Neural progenitor cell (in vitro differentiated cells): ENCODE data around the gene BCHE. TPM values are rescaled to one million over a fixed set of nuclear protein-coding genes. Genes with fewer than 3 reads are reported as not detected.

Experiments used
- DNase-seq: peaks from one replicate; pipeline ENCODE4 v3.0.0-alpha.2; 2016; ENCODE audit warnings: low spot score
- H2AFZ ChIP-seq: fragments of 200-600 bp; sonication (generic); replicated peaks from 2 replicates; pipeline ENCODE4 v1.6.1; 2016; ENCODE audit warnings: antibody characterized with exemption
- H3F3A ChIP-seq: fragments of 200-600 bp; sonication (generic); 2 replicates; pipeline ENCODE4 v1.6.1; 2016; ENCODE audit warnings: antibody characterized with exemption, low read depth
- H3K27ac ChIP-seq: fragments of 200-600 bp; sonication (generic); 2 replicates; pipeline ENCODE4 v1.5.1; 2016; ENCODE audit warnings: mild to moderate bottlenecking
- H3K27me3 ChIP-seq: fragments of 200-600 bp; sonication (generic); 2 replicates; pipeline ENCODE4 v1.6.1; 2016; ENCODE audit warnings: mild to moderate bottlenecking, moderate library complexity
- H3K36me3 ChIP-seq: fragments of 200-600 bp; sonication (generic); 2 replicates; pipeline ENCODE4 v1.5.1; 2016
- H3K4me1 ChIP-seq: fragments of 200-600 bp; sonication (generic); 2 replicates; pipeline ENCODE4 v1.6.1; 2016; ENCODE audit warnings: mixed run types
- H3K4me2 ChIP-seq: fragments of 200-600 bp; sonication (generic); 2 replicates; pipeline ENCODE4 v1.6.1; 2016
- H3K4me3 ChIP-seq: fragments of 200-600 bp; sonication (generic); 2 replicates; pipeline ENCODE4 v1.5.1; 2016
- H3K79me2 ChIP-seq: fragments of 200-600 bp; sonication (generic); 2 replicates; pipeline ENCODE4 v1.6.1; 2016; ENCODE audit warnings: low read depth
- H3K9ac ChIP-seq: fragments of 200-600 bp; sonication (generic); 2 replicates; pipeline ENCODE4 v1.6.1; 2016
- H3K9me3 ChIP-seq: fragments of 200-600 bp; sonication (generic); 2 replicates; pipeline ENCODE4 v1.5.1; 2016; ENCODE audit warnings: low read depth
- H4K20me1 ChIP-seq: fragments of 200-600 bp; sonication (generic); 2 replicates; pipeline ENCODE4 v1.6.1; 2016; ENCODE audit warnings: low read depth
- H3K27ac Mint-ChIP-seq: 3 replicates; pipeline ENCODE4 v1.8.0; 2021; ENCODE audit warnings: mixed read lengths
- H3K27me3 Mint-ChIP-seq: 2 replicates; pipeline ENCODE4 v1.8.0; 2022; ENCODE audit warnings: low read depth, mild to moderate bottlenecking, inconsistent platforms, moderate library complexity, mixed read lengths; ENCODE audit not compliant: insufficient read depth
- H3K36me3 Mint-ChIP-seq: 3 replicates; pipeline ENCODE4 v1.8.0; 2021; ENCODE audit warnings: mixed read lengths
- H3K4me1 Mint-ChIP-seq: 3 replicates; pipeline ENCODE4 v1.8.0; 2021; ENCODE audit warnings: mixed read lengths
- H3K4me3 Mint-ChIP-seq: 3 replicates; pipeline ENCODE4 v1.8.0; 2021; ENCODE audit warnings: mild to moderate bottlenecking, moderate library complexity, mixed read lengths
- H3K9me3 Mint-ChIP-seq: 3 replicates; pipeline ENCODE4 v1.8.0; 2020; ENCODE audit warnings: mixed read lengths
- CTCF ChIP-seq: fragments of 200-600 bp; sonication (generic); IDR thresholded peaks from 2 replicates; pipeline ENCODE4 v1.5.1; 2017; ENCODE audit warnings: antibody characterized with exemption, mild to moderate bottlenecking
- EZH2 ChIP-seq: fragments of 200-600 bp; sonication (generic); IDR thresholded peaks from 2 replicates; pipeline ENCODE4 v1.6.1; 2017; ENCODE audit warnings: antibody characterized with exemption, mild to moderate bottlenecking, moderate library complexity
- EZH2phosphoT487 ChIP-seq: fragments of 200-600 bp; sonication (generic); IDR thresholded peaks from 2 replicates; pipeline ENCODE4 v1.6.1; 2017; ENCODE audit warnings: antibody characterized with exemption
- total RNA-seq: library from RNA; depleted of rRNA; stranded (reverse); fragments of >200 nt; gene quantifications from 2 replicates; pipeline ENCODE4 v1.2.3, GENCODE V29; 2015; ENCODE audit warnings: low replicate concordance

The BCHE gene
- total RNA-seq, 1 donor from 2014 or later = 15.2 TPM

GRCh38 chr3:165805946-165806561, 31.2 kb downstream of the BCHE start:
- Histone ChIP-seq H3K4me3 (no peak overlapping the region), H3K9me3 (no peaks in the 10 kb centered on the region), H4K20me1 (no peaks in the 10 kb centered on the region), H3K79me2 (no peaks in the 10 kb centered on the region), H3K4me2 (no peak overlapping the region), H3K9ac (no peak overlapping the region), H2AFZ (no peak overlapping the region), H3K27me3 (no peaks in the 10 kb centered on the region), H3K27ac (no peak overlapping the region), H3F3A (no peaks in the 10 kb centered on the region), H3K4me1 (no peaks in the 10 kb centered on the region), H3K36me3 (no peaks in the 10 kb centered on the region)
- H3K27me3 Mint-ChIP-seq = no peaks in the 10 kb centered on the region
- H3K9me3 Mint-ChIP-seq = no peaks in the 10 kb centered on the region
- H3K4me1 Mint-ChIP-seq = no peaks in the 10 kb centered on the region
- no peak overlapping the region for H3K4me3 Mint-ChIP-seq
- no peak for DNase-seq
- TF ChIP-seq EZH2 = no peak
- TF ChIP-seq EZH2phosphoT487 = no peak
- TF ChIP-seq CTCF = no peak
- no peak overlapping the region for H3K27ac Mint-ChIP-seq
- no peaks in the 10 kb centered on the region for H3K36me3 Mint-ChIP-seq

- H3K36me3 ChIP-seq = no peaks in the 10 kb centered on the region
- no peaks in the 10 kb centered on the region for H3F3A ChIP-seq
- H3K4me1 ChIP-seq = no peaks in the 10 kb centered on the region
- H3K27ac ChIP-seq = no peak overlapping the region
- H3K9ac ChIP-seq = no peak overlapping the region
- H3K9me3 ChIP-seq = no peaks in the 10 kb centered on the region
- no peak for TF ChIP-seq CTCF
- no peak for TF ChIP-seq EZH2
- TF ChIP-seq EZH2phosphoT487 = no peak
- H3K9me3 Mint-ChIP-seq = no peaks in the 10 kb centered on the region
- no peak overlapping the region for H3K27ac Mint-ChIP-seq
- H3K4me3 Mint-ChIP-seq = no peak overlapping the region
- no peaks in the 10 kb centered on the region for H3K27me3 ChIP-seq
- no peak overlapping the region for H3K4me2 ChIP-seq
- no peak overlapping the region for H2AFZ ChIP-seq
- no peak overlapping the region for H3K4me3 ChIP-seq
- no peaks in the 10 kb centered on the region for H3K27me3 Mint-ChIP-seq
- no peak for DNase-seq
- H3K36me3 Mint-ChIP-seq = no peaks in the 10 kb centered on the region
- no peaks in the 10 kb centered on the region for H3K4me1 Mint-ChIP-seq
- H4K20me1 ChIP-seq = no peaks in the 10 kb centered on the region
- no peaks in the 10 kb centered on the region for H3K79me2 ChIP-seq
Observed at GRCh38 chr3:165803471-165803870, 33.8 kb downstream of the BCHE start.

GRCh38 chr3:165800970-165801369, 36.3 kb downstream of the BCHE start:
- Histone ChIP-seq H3K27me3 (no peaks in the 10 kb centered on the region), H3F3A (no peaks in the 10 kb centered on the region), H3K4me3 (no peak overlapping the region), H3K4me2 (no peak overlapping the region), H2AFZ (no peak overlapping the region), H3K79me2 (no peaks in the 10 kb centered on the region), H3K4me1 (no peaks in the 10 kb centered on the region), H3K36me3 (no peaks in the 10 kb centered on the region), H3K27ac (no peak overlapping the region), H3K9ac (no peak overlapping the region), H3K9me3 (no peaks in the 10 kb centered on the region), H4K20me1 (no peaks in the 10 kb centered on the region)
- Mint-ChIP-seq H3K4me3 (no peak overlapping the region), H3K27me3 (no peaks in the 10 kb centered on the region), H3K27ac (no peak overlapping the region), H3K36me3 (no peaks in the 10 kb centered on the region), H3K9me3 (no peaks in the 10 kb centered on the region), H3K4me1 (peaks cover 7% of the 10 kb centered on the region)
- TF ChIP-seq EZH2phosphoT487 (no peak), EZH2 (no peak), CTCF (no peak)
- no peak for DNase-seq
